Activated naive CD8-positive, alpha-beta T cell treated with anti-CD3 and anti-CD28 coated beads, Interleukin-2, amount 10 ng/mL, durations not matched to agents 7 days and 5 days (primary cell): Measurements from ENCODE around the gene CDV3. TPM values are rescaled to one million over a fixed set of nuclear protein-coding genes. Genes with fewer than 3 reads are reported as not detected.

ENCODE experiments used
- ATAC-seq: fragments of 150-1000 bp; cut with Tn5 transposase; one replicate; pipeline ENCODE4 v1.10.0; 2021; ENCODE audit warnings: low read depth, moderate library complexity
- POLR2A ChIA-PET: fragments of 350-600 bp; sonication (Branson Sonifier 250); formaldehyde crosslinking; loops from one replicate; lab custom pipeline; 2021; ENCODE audit warnings: antibody characterized with exemption; lab: Charles Lee
- DNase-seq: peaks from one replicate; pipeline ENCODE4 v3.0.0; 2021
- H3K27ac Mint-ChIP-seq: one replicate; pipeline ENCODE4 v1.8.0; 2022; ENCODE audit warnings: mild to moderate bottlenecking, mixed read lengths
- H3K27me3 Mint-ChIP-seq: one replicate; pipeline ENCODE4 v1.8.0; 2022; ENCODE audit warnings: mild to moderate bottlenecking, moderate library complexity, mixed read lengths
- H3K36me3 Mint-ChIP-seq: one replicate; pipeline ENCODE4 v1.8.0; 2021; ENCODE audit warnings: mild to moderate bottlenecking, mixed read lengths
- H3K4me1 Mint-ChIP-seq: one replicate; pipeline ENCODE4 v1.8.0; 2021; ENCODE audit warnings: mixed read lengths
- H3K4me3 Mint-ChIP-seq: one replicate; pipeline ENCODE4 v1.8.0; 2022; ENCODE audit warnings: mild to moderate bottlenecking, moderate library complexity, mixed read lengths
- H3K9me3 Mint-ChIP-seq: one replicate; pipeline ENCODE4 v1.8.0; 2021; ENCODE audit warnings: mixed read lengths
- total RNA-seq, 2 experiments: library from RNA; stranded (reverse); gene quantifications; one replicate each; pipeline ENCODE4 v1.2.3, GENCODE V29; 2021

CDV3 gene
- total RNA-seq, 2 experiments from 2014 or later = 183 to 200 TPM

DNA sequence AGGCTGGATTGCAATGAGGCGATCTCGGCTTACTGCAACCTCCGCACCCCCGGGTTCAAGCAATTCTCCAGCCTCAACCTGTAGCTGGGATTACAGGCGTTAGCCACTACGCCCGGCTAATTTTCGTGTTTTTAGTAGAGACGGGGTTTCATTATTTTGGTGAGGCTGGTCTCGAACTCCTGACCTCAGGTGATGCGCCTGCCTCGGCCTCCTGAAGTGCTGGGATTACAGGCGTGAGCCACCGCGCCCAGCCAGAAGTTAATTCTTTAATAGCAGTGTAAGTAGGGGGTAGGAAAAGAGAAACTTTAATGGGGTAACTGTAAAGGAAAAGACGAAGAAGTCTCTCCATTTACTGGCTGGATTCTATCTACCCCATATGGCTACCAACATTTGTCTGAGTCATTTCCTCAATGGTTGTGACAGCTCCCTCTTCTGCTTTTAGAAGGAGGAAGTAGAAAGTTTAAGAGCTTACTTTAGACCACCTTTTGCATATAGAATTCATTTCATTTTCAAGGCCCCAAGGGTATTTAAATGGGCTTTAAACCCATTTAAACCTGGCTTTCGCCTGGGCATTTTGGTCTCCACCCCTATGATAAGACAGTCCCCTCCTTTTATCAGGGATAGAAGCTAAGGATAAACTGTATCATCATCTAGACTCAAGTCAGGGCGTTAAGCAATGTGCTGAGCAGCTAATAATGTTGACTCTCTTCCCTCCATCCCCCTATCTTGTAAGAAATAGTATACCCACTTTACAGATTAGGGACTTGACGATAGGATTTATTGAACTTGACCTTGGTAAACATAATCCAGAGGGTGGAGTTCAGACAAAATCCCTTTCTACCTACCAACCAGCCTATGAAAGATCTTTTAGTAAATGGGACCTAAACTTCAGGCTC, 1.1 kb upstream of the CDV3 start:
- Mint-ChIP-seq H3K27me3 (no peaks in the 10 kb centered on the region), H3K4me1 (peaks cover 34% of the 10 kb centered on the region)

GRCh38 chr3:133573054-133573628, 345 bp upstream of the CDV3 start:
- Mint-ChIP-seq H3K4me3 (peak overlapping the region; percentile 86), H3K9me3 (no peaks in the 10 kb centered on the region), H3K36me3 (peaks cover 29% of the 10 kb centered on the region), H3K4me1 (peaks cover 42% of the 10 kb centered on the region), H3K27me3 (no peaks in the 10 kb centered on the region), H3K27ac (peak overlapping the region; percentile 97)
- DNase-seq (peak; percentile 99), ATAC-seq (peak; percentile 82)
- POLR2A ChIA-PET = interaction anchor here (1.0 to 6.4 kb wide), 22 partner anchors 10 to 1156 kb away, joined by 3 to 119 read pairs (median 4); partner anchors contain the start of genes ANAPC13, CEP63, DNAJC13 and TOPBP1

More for the DNA sequence above, 1.1 kb upstream of the CDV3 start:
- Mint-ChIP-seq H3K36me3 (peaks cover 23% of the 10 kb centered on the region), H3K27ac (peak overlapping the region; percentile 97), H3K4me3 (peak overlapping the region; percentile 86), H3K9me3 (no peaks in the 10 kb centered on the region)
- POLR2A ChIA-PET = interaction anchor here (0.8 to 6.4 kb wide), 22 partner anchors 11 to 914 kb away, joined by 3 to 119 read pairs (median 4); partner anchors contain the start of genes ANAPC13, CEP63 and TOPBP1
- ATAC-seq = no peak
- peak; percentile 37 for DNase-seq

DNA sequence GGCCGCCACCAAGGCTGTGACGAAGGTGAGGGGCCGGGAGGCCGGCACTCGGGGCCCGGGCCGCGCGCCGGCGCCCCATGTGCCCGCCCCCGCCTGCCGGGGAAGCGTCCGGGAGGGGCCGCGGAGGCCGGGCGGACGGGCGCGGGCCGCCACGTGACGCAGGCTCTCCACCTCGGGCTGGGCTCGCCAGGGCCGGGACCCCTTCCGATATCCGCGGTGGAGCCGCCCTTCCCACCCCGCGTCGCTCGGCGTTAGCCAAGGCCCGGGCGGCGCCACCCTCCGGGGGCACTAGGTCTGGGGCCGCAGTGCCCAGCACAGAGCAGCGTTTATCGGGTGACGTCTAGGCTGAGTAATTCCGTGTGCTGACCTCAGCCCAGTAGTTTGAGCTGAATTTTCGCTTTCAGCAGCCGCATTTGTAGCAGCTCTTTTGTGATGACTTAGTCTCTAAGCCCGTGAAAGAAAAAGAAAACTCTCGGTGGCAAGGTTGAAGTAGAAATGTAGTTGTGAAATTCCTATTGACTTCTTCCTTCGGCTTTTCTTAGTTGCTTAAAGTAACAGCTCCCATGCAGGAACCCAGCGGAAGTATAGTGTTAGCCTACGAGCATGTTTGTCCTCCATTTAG, 885 bp downstream of the CDV3 start:
- POLR2A ChIA-PET = interaction anchor here (0.6 to 6.4 kb wide), 17 partner anchors 9 to 1157 kb away, joined by 3 to 119 read pairs (median 4); partner anchors contain the start of genes ANAPC13, CEP63, DNAJC13 and TOPBP1
- Mint-ChIP-seq H3K36me3 (peaks cover 35% of the 10 kb centered on the region), H3K27ac (peak overlapping the region; percentile 96), H3K4me3 (peak overlapping the region; percentile 95), H3K9me3 (no peaks in the 10 kb centered on the region), H3K4me1 (peaks cover 53% of the 10 kb centered on the region), H3K27me3 (no peaks in the 10 kb centered on the region)
- DNase-seq = peak; percentile 81
- ATAC-seq = peak; percentile 24

- no peaks in the 10 kb centered on the region for H3K9me3 Mint-ChIP-seq
- H3K27ac Mint-ChIP-seq = peak overlapping the region; percentile 96
- ATAC-seq = no peak
- H3K36me3 Mint-ChIP-seq = peaks cover 38% of the 10 kb centered on the region
- H3K4me1 Mint-ChIP-seq = peaks cover 50% of the 10 kb centered on the region
- POLR2A ChIA-PET = interaction anchor here (0.6 to 6.4 kb wide), 13 partner anchors 16 to 1158 kb away, joined by 3 to 119 read pairs (median 3); partner anchors contain the start of genes ANAPC13, CEP63, DNAJC13 and TOPBP1
- H3K4me3 Mint-ChIP-seq = peak overlapping the region; percentile 95
- DNase-seq = no peak
- H3K27me3 Mint-ChIP-seq = no peaks in the 10 kb centered on the region
These were observed 1.6 kb downstream of the CDV3 start for GRCh38 chr3:133575086-133575485.

- H3K4me1 Mint-ChIP-seq = peaks cover 48% of the 10 kb centered on the region
- POLR2A ChIA-PET = interaction anchor here (6.4 kb wide), 1 partner anchor 86 kb away, joined by 119 read pairs; no protein-coding TSS in a partner anchor
- no peak for ATAC-seq
- H3K4me3 Mint-ChIP-seq = peak overlapping the region; percentile 89
- H3K27me3 Mint-ChIP-seq = no peaks in the 10 kb centered on the region
- H3K36me3 Mint-ChIP-seq = peaks cover 39% of the 10 kb centered on the region
- peak overlapping the region; percentile 74 for H3K27ac Mint-ChIP-seq
- H3K9me3 Mint-ChIP-seq = no peaks in the 10 kb centered on the region
- DNase-seq = no peak
These were observed 2.7 kb downstream of the CDV3 start for GRCh38 chr3:133576169-133576568.

- Mint-ChIP-seq H3K36me3 (peaks cover 47% of the 10 kb centered on the region), H3K4me3 (peak overlapping the region; percentile 89)
- no peak for DNase-seq
These were observed 5.2 kb downstream of the CDV3 start for GRCh38 chr3:133578548-133579191.

GRCh38 chr3:133583396-133583795, 9.9 kb downstream of the CDV3 start:
- ATAC-seq (no peak), DNase-seq (no peak)
- peaks cover 36% of the 10 kb centered on the region for H3K36me3 Mint-ChIP-seq
- no peaks in the 10 kb centered on the region for H3K27me3 Mint-ChIP-seq
- no peaks in the 10 kb centered on the region for H3K9me3 Mint-ChIP-seq
- H3K4me1 Mint-ChIP-seq = peaks cover 30% of the 10 kb centered on the region
- H3K27ac Mint-ChIP-seq = no peak overlapping the region
- POLR2A ChIA-PET = interaction anchor here (1.5 kb wide), 1 partner anchor 10 kb away, joined by 3 read pairs; the partner anchor contains the start of gene CDV3
- no peak overlapping the region for H3K4me3 Mint-ChIP-seq

More at GRCh38 chr3:133578548-133579191, 5.2 kb downstream of the CDV3 start:
- Mint-ChIP-seq H3K27ac (peak overlapping the region; percentile 60), H3K4me1 (peaks cover 46% of the 10 kb centered on the region), H3K27me3 (no peaks in the 10 kb centered on the region), H3K9me3 (no peaks in the 10 kb centered on the region)
- POLR2A ChIA-PET = interaction anchor here (0.8 to 2.4 kb wide), 3 partner anchors 83 to 119 kb away, joined by 3 to 9 read pairs (median 5); partner anchors contain the start of gene TOPBP1
- no peak for ATAC-seq

DNA sequence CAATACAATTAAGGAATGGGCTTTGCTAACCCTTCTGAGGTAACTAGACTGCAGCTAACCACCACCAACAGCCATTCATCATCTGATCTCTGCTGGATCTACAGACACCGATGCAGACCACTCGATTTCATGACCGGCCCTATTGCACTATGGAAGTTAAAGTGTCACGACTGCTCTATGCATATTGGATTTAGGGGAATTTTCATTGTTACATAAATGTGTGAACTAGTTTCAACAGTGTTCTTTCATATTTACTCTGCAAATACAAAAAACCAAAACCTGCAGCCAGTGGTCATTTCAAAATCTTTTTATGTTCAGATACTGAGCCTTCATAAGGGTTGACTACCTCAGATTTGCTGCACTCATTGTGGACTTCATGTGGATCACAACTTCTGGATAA, 14.5 kb downstream of the CDV3 start:
- peaks cover 35% of the 10 kb centered on the region for H3K36me3 Mint-ChIP-seq
- DNase-seq = no peak
- POLR2A ChIA-PET = no interaction called here

GRCh38 chr3:133588784-133589465, 15.4 kb downstream of the CDV3 start:
- H3K4me1 Mint-ChIP-seq = peaks cover 21% of the 10 kb centered on the region
- H3K4me3 Mint-ChIP-seq = no peak overlapping the region
- ATAC-seq (no peak), DNase-seq (no peak)
- no peak overlapping the region for H3K27ac Mint-ChIP-seq
- H3K27me3 Mint-ChIP-seq = no peaks in the 10 kb centered on the region
- no peaks in the 10 kb centered on the region for H3K9me3 Mint-ChIP-seq
- POLR2A ChIA-PET = no interaction called here
- H3K36me3 Mint-ChIP-seq = peaks cover 33% of the 10 kb centered on the region

More for the DNA sequence above, 14.5 kb downstream of the CDV3 start:
- ATAC-seq = no peak
- Mint-ChIP-seq H3K4me3 (no peak overlapping the region), H3K27ac (no peak overlapping the region), H3K9me3 (no peaks in the 10 kb centered on the region), H3K4me1 (peaks cover 22% of the 10 kb centered on the region), H3K27me3 (no peaks in the 10 kb centered on the region)

DNA sequence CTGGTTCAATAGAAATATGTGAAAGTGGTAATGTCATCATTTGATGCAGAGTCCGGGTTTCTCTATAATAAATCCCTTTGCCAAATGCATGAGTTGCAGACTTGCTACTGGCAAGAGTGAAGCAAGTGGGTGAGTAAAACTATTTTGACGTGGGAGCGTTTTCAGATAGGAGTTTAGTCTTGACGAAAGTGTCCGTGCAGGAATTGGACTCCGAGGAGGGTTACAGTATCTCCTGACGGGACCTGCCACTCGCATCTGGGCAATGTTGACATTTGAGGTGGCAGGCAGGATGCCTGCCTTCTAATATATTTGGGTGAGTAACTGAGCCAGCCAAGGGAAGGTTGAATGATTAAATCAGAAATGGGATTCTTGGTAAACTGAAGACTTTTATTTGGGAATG, 16.0 kb downstream of the CDV3 start:
- DNase-seq (no peak), ATAC-seq (no peak)
- Mint-ChIP-seq H3K4me3 (no peak overlapping the region), H3K36me3 (peaks cover 33% of the 10 kb centered on the region), H3K4me1 (peaks cover 21% of the 10 kb centered on the region), H3K9me3 (no peaks in the 10 kb centered on the region), H3K27me3 (no peaks in the 10 kb centered on the region), H3K27ac (no peak overlapping the region)
- POLR2A ChIA-PET = no interaction called here

DNA sequence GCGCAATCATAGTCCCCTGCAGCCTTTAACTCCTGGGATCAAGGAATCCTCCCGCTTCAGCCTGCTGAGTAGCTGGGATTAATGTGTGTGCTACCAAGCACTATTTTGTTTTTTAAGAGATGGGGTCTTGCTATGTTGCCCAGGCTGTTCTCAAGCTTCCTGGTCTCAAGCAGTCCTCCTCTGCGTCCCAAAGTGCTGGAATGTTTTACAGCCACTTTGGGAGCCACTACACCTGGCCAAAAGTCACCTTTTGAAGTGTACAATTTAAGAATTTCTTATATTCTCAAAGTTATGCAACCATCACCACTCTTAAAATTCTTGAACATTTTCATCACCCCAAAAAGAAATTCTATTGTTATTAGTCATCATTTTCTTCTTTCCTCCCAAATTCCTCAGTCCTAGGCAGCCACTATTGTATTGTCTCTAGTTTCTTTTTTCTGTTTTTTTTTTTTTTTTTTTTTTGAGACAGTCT, 17.8 kb downstream of the CDV3 start:
- Mint-ChIP-seq H3K36me3 (peaks cover 24% of the 10 kb centered on the region), H3K27ac (no peak overlapping the region), H3K4me3 (no peak overlapping the region), H3K9me3 (no peaks in the 10 kb centered on the region), H3K27me3 (no peaks in the 10 kb centered on the region), H3K4me1 (peaks cover 23% of the 10 kb centered on the region)
- POLR2A ChIA-PET = interaction anchor here (0.6 kb wide), 1 partner anchor 11 kb away, joined by 3 read pairs; no protein-coding TSS in a partner anchor
- DNase-seq (no peak), ATAC-seq (no peak)

DNA sequence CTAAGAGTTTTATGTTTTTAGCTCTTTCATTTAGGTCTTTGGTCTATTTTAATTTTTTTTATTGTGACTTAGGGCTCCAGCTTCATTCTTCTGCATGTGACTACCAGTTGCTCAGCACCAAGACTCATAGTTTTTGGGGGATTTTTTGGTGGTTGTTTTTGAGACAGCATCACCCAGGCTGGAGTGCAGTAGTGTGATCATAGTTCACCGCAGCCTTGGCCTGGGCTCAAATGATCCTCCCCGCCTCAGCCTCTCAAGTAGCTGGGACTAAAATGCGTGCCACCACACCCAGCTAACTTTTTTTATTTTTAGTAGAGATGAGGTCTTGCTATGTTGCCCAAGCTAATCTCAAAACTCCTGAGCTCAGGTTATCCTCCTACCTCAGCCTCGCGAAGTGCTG, 19.4 kb downstream of the CDV3 start:
- Mint-ChIP-seq H3K27ac (no peak overlapping the region), H3K4me3 (no peak overlapping the region), H3K9me3 (no peaks in the 10 kb centered on the region), H3K27me3 (no peaks in the 10 kb centered on the region), H3K36me3 (peaks cover 26% of the 10 kb centered on the region), H3K4me1 (peaks cover 20% of the 10 kb centered on the region)
- no peak for ATAC-seq
- no peak for DNase-seq
- POLR2A ChIA-PET = no interaction called here
